ENCODE data around the gene CES2.
"Not testable (repeated sequence)": the region's sequence is repeated elsewhere in the genome, so short reads cannot be mapped to it uniquely, and the experiment has no call there.

GRCh38 chr16:66896682-66897081 is 38.6 kb upstream of the CES2 start:
- not testable (repeated sequence) for TF ChIP-seq POLR2AphosphoS5, POLR2A (IDR thresholded peaks at IDR 0.05)
